LNCAP (cell line): ENCODE results near the gene UBR4.

Experiments used
- TF ChIP-seq, protein P1 (sequence below): fragments of 450-650 bp; IDR thresholded peaks from 2 replicates; pipeline ENCODE4 v1.5.1; 2017; ENCODE audit warnings: mild to moderate bottlenecking

Gene UBR4

DNA sequence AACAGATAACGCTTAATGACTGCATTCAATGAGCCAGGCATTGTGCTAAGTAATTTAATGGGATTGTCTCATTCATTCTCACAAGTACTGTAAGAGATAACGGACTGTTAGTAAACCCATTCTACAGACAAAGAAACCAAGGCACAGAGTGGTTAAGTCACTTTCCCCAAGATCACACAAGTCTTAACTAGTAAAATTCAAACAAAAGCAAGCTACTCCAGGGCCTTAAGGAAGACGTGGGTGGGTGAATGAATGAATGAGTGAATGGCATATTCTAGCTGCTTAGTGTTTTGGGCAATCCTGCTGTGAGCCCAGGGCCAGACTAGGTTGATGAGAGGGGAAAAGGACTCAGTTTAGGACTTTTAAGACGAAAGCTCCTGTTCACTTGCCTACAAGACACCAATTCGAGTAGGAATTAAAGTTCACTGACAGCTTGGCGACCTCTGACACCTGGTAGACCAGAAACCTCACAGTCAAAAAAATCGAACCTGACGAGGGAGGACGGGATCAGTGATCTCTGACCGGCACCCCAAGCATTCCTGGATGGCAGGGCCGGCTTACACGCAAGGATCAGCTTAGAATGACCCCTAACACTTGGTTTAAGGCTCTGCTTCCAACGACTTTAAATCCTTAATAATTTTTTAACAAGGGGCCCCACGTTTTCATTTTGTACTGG is 40.7 kb upstream of the UBR4 start:
- TF ChIP-seq, protein P1, sequence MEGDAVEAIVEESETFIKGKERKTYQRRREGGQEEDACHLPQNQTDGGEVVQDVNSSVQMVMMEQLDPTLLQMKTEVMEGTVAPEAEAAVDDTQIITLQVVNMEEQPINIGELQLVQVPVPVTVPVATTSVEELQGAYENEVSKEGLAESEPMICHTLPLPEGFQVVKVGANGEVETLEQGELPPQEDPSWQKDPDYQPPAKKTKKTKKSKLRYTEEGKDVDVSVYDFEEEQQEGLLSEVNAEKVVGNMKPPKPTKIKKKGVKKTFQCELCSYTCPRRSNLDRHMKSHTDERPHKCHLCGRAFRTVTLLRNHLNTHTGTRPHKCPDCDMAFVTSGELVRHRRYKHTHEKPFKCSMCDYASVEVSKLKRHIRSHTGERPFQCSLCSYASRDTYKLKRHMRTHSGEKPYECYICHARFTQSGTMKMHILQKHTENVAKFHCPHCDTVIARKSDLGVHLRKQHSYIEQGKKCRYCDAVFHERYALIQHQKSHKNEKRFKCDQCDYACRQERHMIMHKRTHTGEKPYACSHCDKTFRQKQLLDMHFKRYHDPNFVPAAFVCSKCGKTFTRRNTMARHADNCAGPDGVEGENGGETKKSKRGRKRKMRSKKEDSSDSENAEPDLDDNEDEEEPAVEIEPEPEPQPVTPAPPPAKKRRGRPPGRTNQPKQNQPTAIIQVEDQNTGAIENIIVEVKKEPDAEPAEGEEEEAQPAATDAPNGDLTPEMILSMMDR, result no peak

DNA sequence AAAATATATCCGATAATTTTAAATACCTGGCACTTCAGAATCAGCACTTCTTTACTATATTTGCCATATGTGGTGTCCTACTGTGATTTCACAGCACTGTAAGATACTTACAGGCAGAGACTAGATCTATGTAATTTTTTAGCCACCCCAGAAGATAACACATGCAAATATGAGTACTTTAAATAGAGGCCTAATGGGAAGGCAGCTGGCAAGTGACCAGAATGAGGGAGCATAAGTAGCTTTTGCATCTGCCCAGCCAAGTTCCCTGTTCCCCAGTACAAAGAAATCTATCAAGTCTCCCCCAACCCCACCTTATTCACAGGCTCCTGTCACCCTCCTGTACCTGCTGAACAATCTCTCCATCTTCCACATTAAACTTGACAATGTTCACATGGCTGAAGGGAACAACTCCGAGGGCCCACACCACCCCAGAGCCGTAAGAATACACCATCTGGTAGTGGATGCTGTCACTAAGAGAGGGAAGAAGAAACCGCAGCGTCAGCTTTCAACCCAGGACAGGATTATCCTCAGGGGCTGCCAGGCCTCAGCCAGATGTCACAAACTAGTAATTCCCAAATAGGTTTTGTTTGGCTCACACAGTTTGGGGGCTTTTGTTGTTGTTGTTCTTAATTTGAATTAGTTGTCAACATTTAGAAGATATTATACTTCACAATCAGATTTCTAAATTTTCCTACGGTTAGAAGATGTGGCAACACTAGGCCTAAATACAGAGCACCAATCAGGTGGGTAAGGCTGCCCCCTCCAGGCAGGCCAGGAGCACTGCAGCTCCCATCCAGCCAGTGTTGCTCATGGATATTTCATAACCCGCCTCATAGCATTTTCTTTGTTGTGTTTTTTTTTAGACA is 30.8 kb upstream of the UBR4 start:
- TF ChIP-seq, protein P1, result peak; percentile 86

DNA sequence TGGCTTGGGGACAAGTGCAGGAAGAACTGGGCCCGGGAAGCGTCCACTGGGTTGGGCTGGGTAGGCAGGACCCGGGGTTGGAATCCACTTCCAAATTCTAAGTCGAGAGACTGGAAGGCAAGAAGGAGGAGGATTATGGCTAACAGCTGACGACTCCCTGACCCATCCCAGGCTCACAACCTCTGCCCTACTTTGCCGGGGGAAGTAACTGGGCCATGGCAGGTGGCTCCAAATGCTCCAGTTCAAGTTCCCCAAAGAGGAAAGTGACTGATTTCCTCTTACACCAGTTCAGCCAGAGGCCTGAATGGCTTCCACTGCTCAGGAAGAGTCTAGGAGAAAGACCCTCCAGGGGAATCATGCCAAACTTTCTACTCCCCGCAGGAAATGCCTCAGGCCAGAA is 29.8 kb upstream of the UBR4 start:
- TF ChIP-seq, protein P1, result no peak

DNA sequence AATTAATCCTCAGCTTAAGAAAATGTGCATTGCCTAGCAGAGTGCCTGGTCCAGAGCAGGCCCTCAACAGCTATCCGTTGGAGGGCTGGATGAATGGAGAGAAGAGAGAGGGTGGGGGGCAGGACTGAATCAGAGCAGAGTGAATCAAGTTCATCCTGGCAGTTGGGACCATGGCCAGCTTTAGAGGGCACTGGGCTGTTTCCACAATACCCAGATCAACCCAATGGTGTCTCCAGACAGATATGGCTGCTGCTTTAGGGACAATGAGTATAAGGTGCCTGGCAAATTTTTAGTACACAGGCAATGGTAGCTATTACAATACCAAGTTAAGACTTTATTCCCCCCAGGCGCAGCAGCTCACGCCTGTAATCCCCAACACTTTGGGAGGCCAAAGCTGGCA is 24.2 kb upstream of the UBR4 start:
- TF ChIP-seq, protein P1, result no peak

DNA sequence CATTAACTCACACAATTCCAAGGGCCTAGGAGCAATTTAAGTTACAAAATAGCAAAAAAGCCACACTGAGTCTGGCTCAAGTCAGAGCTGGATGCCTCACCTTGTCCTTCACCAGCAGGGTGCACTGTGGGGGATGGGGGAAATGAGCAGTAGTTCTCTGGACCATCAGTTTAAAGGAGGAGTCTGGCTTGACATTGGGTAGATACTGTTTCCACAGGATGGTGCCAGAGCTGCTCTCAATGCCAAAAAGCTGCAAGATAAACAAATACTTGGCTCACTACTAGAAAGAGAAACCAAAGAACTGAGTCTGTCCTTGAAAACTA is 22.4 kb upstream of the UBR4 start:
- TF ChIP-seq, protein P1, result no peak

DNA sequence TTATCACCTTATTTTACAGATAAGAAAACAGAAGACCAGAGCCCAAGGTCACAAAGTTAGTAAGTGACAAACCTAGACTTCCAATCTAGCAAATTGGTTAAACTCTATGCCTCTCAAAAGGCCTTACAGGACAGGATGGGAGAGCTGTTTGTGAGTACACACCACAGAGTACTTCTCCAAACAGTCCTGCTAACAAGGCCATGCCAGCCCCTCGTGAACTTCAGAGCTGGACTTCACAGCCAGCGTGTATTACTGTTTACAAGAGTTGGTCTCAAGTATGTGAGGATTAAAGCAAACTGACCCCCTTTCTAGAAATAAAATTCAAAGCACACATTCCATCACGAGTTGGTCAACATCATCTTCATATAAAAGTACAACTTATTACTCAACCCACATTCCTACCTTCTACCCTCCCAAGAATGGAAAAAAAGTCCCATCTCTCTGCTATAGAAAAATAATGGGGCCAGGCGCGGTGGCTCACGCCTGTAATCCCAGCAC is 19.8 kb upstream of the UBR4 start:
- TF ChIP-seq, protein P1, result no peak

DNA sequence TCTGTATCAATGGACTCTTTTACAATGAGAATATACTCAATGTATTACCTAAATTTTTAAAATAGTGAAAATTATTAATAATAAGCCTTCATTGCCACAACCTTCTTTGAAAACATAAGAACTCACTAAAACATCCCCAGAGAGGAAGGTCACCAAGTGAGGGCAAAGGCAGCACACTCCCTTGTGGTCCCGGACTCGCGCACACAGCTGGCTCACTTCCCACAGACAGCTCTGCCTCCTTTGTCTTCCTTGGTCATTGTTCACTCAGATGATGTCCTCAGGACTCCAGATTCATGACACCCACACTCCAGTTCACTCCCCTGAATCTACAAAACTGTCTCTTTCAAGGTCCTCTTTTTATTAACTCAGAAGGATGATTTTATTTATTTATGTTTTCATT is 19.2 kb upstream of the UBR4 start:
- TF ChIP-seq, protein P1, result no peak
